ENCODE measurements around the gene FAM151B.
"Not testable (repeated sequence)": the region's sequence is repeated elsewhere in the genome, so short reads cannot be mapped to it uniquely, and the experiment has no call there.

The FAM151B gene

GRCh38 chr5:80503641-80504040, 15.7 kb downstream of the FAM151B start:
- in situ Hi-C loops (cut with MboI; ENCODE audit: low sequenced_read_pairs) = no loop called here

- in situ Hi-C loops (cut with MboI; ENCODE audit: low sequenced_read_pairs) = no loop called here
These were observed 16.9 kb downstream of the FAM151B start for GRCh38 chr5:80504833-80505232.

- in situ Hi-C loops (cut with MboI; ENCODE audit: low sequenced_read_pairs) = no loop called here
These were observed 19.8 kb downstream of the FAM151B start for GRCh38 chr5:80507663-80508062.

- in situ Hi-C loops (cut with MboI; ENCODE audit: low sequenced_read_pairs) = no loop called here
These were observed 20.9 kb downstream of the FAM151B start for GRCh38 chr5:80508844-80509243.

- in situ Hi-C loops (cut with MboI; ENCODE audit: low sequenced_read_pairs) = no loop called here
These were observed 21.5 kb downstream of the FAM151B start for GRCh38 chr5:80509362-80509761.

GRCh38 chr5:80516826-80517225, 28.9 kb downstream of the FAM151B start:
- in situ Hi-C loops (cut with MboI; ENCODE audit: low sequenced_read_pairs) = no loop called here

- in situ Hi-C loops (cut with MboI; ENCODE audit: low sequenced_read_pairs) = no loop called here
These were observed 52.8 kb downstream of the FAM151B start for GRCh38 chr5:80540691-80541090.

GRCh38 chr5:80541392-80541791, 53.5 kb downstream of the FAM151B start:
- in situ Hi-C loops (cut with MboI; ENCODE audit: low sequenced_read_pairs) = no loop called here

- in situ Hi-C loops (cut with MboI; ENCODE audit: low sequenced_read_pairs) = no loop called here
These were observed 66.7 kb downstream of the FAM151B start for GRCh38 chr5:80554646-80555045.

GRCh38 chr5:80555099-80555498, 67.2 kb downstream of the FAM151B start:
- in situ Hi-C loops (cut with MboI; ENCODE audit: low sequenced_read_pairs) = no loop called here

- in situ Hi-C loops (cut with MboI; ENCODE audit: low sequenced_read_pairs) = no loop called here
These were observed 71.3 kb downstream of the FAM151B start for GRCh38 chr5:80559244-80559643.

GRCh38 chr5:80565330-80565729, 77.4 kb downstream of the FAM151B start:
- in situ Hi-C loops (cut with MboI; ENCODE audit: low sequenced_read_pairs) = no loop called here

GRCh38 chr5:80566711-80567259, 78.9 kb downstream of the FAM151B start:
- in situ Hi-C loops (cut with MboI; ENCODE audit: low sequenced_read_pairs) = no loop called here

GRCh38 chr5:80568251-80568650, 80.4 kb downstream of the FAM151B start:
- in situ Hi-C loops (cut with MboI; ENCODE audit: low sequenced_read_pairs) = no loop called here

- in situ Hi-C loops (cut with MboI; ENCODE audit: low sequenced_read_pairs) = no loop called here
These were observed 81.4 kb downstream of the FAM151B start for GRCh38 chr5:80569086-80569960.

- in situ Hi-C loops (cut with MboI; ENCODE audit: low sequenced_read_pairs) = no loop called here
These were observed 82.3 kb downstream of the FAM151B start, which contains the start of gene ANKRD34B for GRCh38 chr5:80569961-80570786. Gene ANKRD34B (minus strand): TSS chr5:80570280. CDS start chr5:80560019, 10,261 bp downstream.

GRCh38 chr5:80573062-80573461, 85.2 kb downstream of the FAM151B start:
- in situ Hi-C loops (cut with MboI; ENCODE audit: low sequenced_read_pairs) = no loop called here

- in situ Hi-C loops (cut with MboI; ENCODE audit: low sequenced_read_pairs) = no loop called here
These were observed 88.5 kb downstream of the FAM151B start for GRCh38 chr5:80576383-80576782.

GRCh38 chr5:80577707-80578106, 89.8 kb downstream of the FAM151B start:
- in situ Hi-C loops (cut with MboI; ENCODE audit: low sequenced_read_pairs) = no loop called here

- in situ Hi-C loops (cut with MboI; ENCODE audit: low sequenced_read_pairs) = no loop called here
These were observed 91.2 kb downstream of the FAM151B start for GRCh38 chr5:80579050-80579449.

- in situ Hi-C loops (cut with MboI; ENCODE audit: low sequenced_read_pairs) = not testable (repeated sequence)
These were observed 92.4 kb downstream of the FAM151B start for GRCh38 chr5:80580291-80580690.
